Effector CD4-positive, alpha-beta T cell (primary cell): ENCODE data around the gene AGPS.
"Not testable (repeated sequence)": the region's sequence is repeated elsewhere in the genome, so short reads cannot be mapped to it uniquely, and the experiment has no call there.

Source experiments
- DNase-seq: peaks from one replicate; pipeline ENCODE4 v3.0.0-alpha.2; 2020

Gene AGPS

DNA sequence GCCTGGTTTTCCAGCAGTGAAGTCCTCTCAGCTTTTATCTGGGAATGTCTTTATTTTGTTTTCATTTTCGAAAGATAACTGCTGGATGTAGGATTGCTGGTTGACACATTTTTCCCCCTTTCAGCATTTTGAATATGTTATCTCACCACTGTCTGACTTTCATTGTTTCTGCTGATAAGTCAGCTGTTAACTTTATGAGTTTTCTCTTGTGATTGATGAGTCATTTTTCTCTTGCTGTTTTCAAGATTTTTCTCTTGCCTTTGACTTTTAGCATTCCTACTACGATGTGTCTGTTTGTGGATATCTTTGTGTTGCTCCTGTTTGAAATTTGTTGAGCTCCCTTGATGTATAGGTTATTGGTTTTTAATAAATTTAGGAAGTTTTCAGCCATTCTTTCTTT, 85.5 kb downstream of the AGPS start:
- DNase-seq = no peak

GRCh38 chr2:177478907-177479306, 86.3 kb downstream of the AGPS start:
- DNase-seq = no peak

DNA sequence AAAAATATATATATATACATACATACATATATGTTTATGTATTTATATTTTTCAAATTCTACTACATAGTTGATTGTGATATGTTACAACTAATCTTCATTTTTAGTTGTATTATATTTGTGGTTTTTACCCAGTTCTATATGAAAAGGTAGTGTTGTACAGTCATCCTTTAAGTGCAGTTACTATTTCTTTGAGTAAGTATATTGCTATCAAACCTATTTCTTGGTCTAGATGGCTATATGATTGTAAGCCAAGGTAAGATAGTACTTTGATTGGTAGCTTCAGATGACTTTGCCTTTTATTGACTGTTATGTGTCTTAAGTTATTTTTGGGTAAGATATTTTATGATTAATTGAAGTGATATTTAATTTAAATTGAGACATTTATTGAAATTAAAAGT, 89.6 kb downstream of the AGPS start:
- DNase-seq = no peak

- no peak for DNase-seq
Measured at GRCh38 chr2:177483531-177483930, 91.0 kb downstream of the AGPS start.

DNA sequence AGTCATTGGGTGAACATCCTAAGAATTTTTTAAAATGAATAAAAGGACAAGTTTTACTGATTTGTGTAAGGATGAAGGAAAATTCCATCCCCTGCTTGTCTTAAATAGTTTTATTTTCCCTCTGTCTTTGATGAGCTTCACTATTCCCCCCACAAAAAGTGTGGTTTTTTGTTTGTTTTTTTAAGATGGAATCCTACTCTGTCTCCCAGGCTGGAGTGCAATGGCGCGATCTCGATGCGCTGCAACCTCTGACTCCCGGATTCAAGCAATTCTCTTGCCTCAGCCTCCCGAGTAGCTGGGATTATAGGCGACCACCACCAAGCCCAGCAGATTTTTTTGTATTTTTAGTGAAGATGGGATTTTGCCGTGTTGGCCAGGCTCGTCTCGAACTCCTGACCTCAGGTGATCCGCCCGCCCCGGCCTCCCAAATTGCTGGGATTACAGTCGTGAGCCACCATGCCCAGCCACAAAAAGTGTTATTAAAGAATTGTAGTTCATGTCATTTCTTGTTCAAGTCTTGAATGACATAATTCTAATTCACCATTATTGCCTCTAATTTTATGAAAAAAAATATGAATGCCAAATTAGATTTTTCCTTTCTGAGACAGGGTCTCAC, 91.7 kb downstream of the AGPS start:
- no peak for DNase-seq

- not testable (repeated sequence) for DNase-seq
Measured at GRCh38 chr2:177485657-177486056, 93.1 kb downstream of the AGPS start.

GRCh38 chr2:177489719-177490301, 97.2 kb downstream of the AGPS start:
- no peak for DNase-seq

DNA sequence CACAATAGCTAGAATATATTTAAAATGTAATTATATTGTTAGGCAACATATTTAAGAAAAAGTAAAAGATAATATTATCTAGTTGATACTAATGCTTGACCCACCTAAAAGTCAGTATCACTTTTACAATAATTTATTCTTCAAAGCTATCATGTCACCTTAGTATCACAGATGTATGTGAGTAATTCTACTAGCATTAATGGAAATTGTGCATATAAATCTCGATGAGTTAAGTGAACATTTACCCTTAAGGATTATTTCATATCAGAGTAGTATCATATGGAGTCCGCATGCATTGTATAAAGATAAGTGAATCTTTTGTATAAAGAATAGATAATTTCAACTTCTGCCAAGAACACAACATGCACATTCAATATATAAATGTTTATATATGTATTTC, 103.4 kb downstream of the AGPS start:
- DNase-seq = no peak

DNA sequence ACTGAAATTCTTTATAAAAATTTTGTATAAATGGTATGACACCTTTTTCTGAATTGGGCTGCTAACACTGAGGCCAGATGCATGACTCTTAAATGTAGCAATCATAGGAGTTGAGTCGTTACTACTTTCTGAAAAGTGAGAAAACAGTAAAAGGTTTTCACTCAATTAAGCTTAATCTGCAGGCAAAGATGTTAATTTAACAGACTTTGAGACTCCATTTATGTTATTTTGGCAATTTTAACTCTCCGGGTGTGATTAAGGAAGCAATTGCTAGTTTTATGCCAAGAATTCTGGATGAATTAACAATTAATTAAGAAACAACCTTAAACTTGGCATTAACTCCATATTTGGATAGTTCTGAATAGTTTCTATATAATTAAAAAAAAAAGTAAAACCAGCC, 104.3 kb downstream of the AGPS start:
- no peak for DNase-seq

- no peak for DNase-seq
Measured at GRCh38 chr2:177501186-177501585, 108.6 kb downstream of the AGPS start.

DNA sequence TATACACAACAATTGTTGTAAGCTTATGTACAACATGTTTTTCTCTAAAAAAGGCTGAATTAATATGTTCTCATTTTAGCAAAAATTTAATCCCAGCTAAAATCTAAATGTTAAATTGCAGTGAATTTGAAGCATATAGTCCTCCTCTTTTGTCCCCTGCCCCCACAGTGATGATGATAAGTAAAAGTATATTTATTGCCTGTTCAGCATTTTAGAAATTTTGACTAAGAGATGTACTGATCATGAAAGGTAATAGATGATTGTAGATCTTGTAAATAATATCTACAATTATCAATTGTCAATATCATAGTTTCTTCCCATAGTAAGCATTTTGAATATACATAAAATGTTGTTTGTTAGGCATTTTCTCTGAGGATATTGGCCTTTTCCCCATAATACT, 113.9 kb downstream of the AGPS start:
- no peak for DNase-seq

GRCh38 chr2:177506998-177507397, 114.4 kb downstream of the AGPS start:
- no peak for DNase-seq

DNA sequence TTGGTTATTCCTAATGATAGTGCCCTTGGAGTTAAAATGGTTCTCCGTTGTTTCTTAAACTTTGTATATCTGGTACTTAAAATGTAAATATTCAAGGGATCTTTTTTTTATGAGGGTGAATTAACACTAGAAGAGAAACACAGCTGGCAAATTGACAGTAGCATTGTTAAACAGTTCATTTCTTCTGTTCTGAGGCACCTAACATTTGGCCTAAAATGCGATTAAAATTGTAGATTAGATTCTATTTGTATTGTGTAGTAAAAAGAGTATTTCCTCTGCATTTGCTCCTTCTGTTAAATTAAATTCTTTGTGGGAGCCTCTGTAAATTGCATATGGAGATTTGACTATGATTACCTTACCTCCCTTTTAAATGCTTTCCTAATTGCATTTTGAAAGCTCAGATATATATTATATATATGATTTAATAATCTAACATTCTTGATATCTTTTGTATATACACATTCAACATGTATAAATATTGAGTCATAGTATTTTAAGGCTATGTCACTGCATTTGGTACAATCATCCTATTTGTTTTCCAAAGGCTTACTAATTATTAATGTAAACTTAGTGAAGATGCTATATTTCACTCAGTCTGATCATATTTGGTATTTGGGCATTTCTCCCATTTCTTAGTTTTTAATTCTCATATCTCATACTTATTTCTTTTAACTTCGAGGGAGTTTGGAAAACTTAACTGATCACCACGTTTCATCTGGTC, 124.4 kb downstream of the AGPS start:
- DNase-seq = no peak

GRCh38 chr2:177518754-177519153, 126.2 kb downstream of the AGPS start:
- no peak for DNase-seq

GRCh38 chr2:177519534-177520115, 127.1 kb downstream of the AGPS start:
- no peak for DNase-seq

GRCh38 chr2:177520324-177520723, 127.8 kb downstream of the AGPS start:
- no peak for DNase-seq

DNA sequence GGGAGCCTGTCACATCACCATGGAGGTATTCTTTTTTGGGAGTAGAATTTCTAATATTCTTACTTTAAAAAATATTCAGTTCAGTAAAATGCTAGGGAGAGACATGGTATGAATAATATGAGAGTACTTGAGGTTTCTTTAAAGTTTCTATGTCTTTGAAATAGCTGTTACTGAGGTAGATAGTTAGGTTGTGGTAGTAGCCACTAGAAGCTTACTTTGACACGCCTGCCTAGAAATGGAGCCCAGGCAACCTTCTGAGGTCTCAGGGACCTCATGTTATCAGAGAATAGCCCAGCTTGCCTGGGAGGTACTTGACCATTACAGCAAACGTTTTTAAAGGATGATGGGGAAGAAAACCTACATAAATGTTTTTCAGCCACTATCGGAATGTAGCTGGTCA, 131.2 kb downstream of the AGPS start:
- no peak for DNase-seq

DNA sequence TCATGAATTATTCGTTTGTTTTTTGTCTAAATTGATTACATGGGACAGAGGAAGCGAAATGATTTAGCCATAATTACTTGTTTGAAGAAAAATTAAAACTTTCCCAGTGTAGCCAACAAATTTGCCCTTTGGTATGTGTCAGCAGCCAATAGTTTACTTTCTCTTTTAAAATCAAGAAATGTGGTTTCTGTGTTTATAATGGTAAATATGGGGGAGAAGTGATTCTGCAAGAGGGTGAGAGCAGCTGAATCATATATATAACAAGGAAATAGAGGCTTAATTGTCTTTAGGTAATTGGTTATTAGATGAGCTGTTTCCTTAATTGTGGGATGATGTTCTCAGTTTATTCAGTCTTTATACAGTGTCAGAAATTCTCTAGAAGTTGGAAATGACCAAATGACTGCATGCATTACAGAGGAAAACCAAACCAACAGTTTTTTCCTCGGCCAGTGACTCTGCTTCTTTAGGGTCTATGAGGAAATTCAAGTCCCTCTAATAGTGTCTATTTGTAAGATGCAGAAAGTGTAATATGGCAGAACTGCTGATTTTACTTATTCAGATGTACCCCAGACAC, 132.9 kb downstream of the AGPS start:
- DNase-seq = no peak

DNA sequence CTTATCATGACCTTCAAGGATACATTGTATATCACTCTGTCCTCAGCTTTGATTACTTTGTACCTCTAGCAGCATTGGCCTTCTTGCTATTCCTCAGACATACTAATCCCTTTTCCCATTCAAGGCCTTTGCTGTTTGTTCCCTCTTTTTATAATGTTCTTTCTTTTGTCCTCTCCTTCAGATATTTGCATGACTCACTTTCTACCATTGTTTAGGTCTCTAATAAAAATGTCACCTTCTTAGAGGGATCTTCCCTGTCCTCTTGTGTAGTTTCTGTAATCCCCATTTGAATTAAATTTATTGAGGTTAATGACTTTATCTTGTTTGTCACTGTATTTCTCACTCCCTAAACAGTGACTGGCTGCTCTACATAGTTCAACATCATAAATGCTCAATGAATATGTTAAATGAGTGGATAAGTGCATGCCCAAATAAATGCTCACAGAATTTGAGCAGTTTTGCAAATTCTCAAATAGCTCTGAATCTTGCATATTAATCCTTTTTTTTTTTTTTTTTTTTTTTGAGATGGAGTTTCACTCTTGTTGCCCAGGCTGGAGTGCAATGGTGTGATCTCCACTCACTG, 135.9 kb downstream of the AGPS start:
- DNase-seq = no peak

GRCh38 chr2:177529166-177529565, 136.6 kb downstream of the AGPS start:
- DNase-seq = no peak

DNA sequence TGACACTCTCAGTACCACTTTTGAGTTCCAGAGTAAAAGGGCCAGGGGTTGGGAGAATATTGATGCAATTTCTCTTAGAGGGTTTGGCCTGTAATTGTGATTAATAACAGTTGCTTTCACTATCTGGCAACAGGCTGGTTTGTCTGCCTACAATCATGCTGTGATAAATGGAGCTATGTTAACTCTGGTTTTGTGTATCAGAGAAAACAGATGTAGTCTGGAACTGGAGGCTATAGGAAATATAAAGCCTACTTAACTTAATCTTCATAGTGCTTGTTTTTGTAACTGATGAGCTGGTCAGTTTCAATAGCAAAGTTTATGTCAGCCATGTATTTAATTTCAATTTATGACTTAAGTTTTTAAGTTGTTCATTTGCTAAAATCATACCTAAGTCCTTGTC, 138.0 kb downstream of the AGPS start:
- no peak for DNase-seq

DNA sequence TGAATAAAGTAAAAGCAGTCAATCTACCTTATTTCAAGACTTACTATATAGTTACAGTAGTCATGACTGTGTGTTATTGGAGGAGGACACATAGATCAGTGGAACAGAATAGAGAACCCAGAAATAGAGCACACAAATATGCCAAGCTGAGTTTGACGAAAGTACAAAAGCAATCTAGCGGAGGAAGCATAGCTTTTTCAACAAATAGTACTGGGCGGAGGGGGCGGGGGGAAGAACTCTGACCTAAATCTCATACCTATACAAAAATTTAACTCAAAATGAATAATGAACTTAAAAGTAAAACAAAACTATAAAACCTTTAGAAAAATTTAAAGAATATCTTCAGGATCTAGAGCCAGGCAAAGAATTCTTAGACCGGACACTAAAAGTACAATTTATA, 139.1 kb downstream of the AGPS start:
- no peak for DNase-seq

DNA sequence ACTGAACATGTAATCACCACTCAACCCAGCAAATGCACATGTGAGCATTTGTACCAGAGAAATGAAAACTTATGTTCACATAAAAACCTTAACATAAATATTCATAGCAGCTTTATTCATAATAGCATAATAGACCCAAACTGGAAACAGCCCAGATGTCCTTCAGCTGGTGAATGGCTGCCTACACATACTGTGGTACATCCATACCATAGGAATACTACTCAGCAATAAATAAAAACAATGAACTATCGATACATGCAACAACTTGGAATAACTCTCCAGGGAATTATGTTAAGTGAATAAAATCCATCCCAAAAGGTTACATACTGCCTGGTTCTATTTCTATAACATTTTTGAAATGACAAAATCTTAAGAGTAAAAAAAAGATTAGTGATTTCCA, 140.0 kb downstream of the AGPS start:
- no peak for DNase-seq
